AG10803 (cell line): ENCODE measurements around the gene GSTP1.

Source experiments
- DNase-seq: peaks from one replicate; pipeline ENCODE4 v3.0.0; 2010; ENCODE audit warnings: low read depth
- H3K4me3 ChIP-seq: 2 replicates; pipeline ENCODE4 v1.5.1; 2011; ENCODE audit warnings: mild to moderate bottlenecking, low read length, control low read depth
- CTCF ChIP-seq: conservative IDR thresholded peaks from 2 replicates; pipeline ENCODE4 v1.5.1; 2011; ENCODE audit warnings: mild to moderate bottlenecking, low read length, control low read depth, inconsistent platforms

GSTP1 gene

GRCh38 chr11:67613313-67613959, 29.8 kb downstream of the GSTP1 start:
- peak overlapping the region; percentile 53 for H3K4me3 ChIP-seq
- no peak for TF ChIP-seq CTCF
- no peak for DNase-seq

- peak; percentile 38 for DNase-seq
- TF ChIP-seq CTCF = peak; percentile 62
- H3K4me3 ChIP-seq = peak overlapping the region; percentile 53
These were observed 30.5 kb downstream of the GSTP1 start for GRCh38 chr11:67613960-67614715.

GRCh38 chr11:67614730-67615714, 31.4 kb downstream of the GSTP1 start:
- H3K4me3 ChIP-seq = no peak overlapping the region
- DNase-seq = no peak
- peak; percentile 49 for TF ChIP-seq CTCF

- no peak overlapping the region for H3K4me3 ChIP-seq
- TF ChIP-seq CTCF = no peak
- DNase-seq = no peak
These were observed 32.3 kb downstream of the GSTP1 start for GRCh38 chr11:67615728-67616430.

GRCh38 chr11:67616431-67617242, 33.0 kb downstream of the GSTP1 start:
- no peak for TF ChIP-seq CTCF
- DNase-seq = no peak
- no peak overlapping the region for H3K4me3 ChIP-seq
